Stimulated activated CD4-positive, alpha-beta T cell treated with anti-CD3 and anti-CD28 coated beads, Interleukin-4, amount 100 ng/mL, for 1 hour (primary cell): Measurements from ENCODE around the gene SPEG.
A peak's percentile ranks its signal among the peaks of the same experiment; 100 is the strongest.

Experiments
- DNase-seq: peaks from one replicate; pipeline ENCODE4 v3.0.0-alpha.2; 2020

SPEG gene

DNA sequence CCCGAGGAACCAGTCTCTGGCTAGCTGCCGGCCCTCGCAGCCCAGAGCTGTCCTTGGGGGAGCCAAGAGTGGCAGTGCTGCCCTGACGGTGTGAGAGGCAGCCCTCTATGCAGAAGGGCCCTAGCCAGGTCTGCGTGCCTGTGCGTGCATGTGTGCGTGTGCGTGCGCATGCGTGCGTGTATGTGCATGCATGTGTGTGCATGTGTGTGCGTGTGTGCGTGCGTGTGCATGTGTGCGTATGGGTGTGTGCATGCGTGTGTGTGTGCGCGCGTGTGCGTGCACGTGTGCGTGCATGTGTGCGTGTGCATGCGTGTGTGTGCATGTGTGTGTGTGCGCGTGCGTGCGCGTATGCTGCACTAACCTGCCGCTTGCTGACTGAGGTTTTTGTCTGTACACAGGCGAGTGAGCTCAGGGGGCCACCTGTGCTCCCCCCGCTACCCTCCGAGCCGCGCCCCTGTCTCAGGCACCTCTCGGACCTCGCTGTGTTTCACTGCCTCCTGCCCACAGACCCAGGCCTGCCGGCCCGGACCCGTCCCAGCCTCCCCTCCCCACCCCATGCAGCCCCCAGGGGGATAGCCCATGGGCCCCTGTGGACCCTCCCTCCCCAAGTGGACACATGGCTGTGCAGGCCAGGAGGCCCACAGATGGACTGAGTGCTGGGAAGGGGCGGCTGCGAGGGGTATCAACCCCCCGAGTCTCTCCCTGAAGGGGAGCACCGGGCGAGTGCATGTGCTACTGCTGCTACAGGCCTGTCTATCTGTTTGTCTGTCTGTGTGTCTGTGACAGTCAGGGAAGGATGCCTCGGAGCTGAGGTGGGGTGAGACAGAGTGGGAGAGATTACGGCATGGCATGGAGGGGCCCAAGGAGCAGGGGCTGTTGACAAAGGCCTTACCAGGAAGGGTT lies 31.3 kb downstream of the SPEG start:
- DNase-seq = no peak

DNA sequence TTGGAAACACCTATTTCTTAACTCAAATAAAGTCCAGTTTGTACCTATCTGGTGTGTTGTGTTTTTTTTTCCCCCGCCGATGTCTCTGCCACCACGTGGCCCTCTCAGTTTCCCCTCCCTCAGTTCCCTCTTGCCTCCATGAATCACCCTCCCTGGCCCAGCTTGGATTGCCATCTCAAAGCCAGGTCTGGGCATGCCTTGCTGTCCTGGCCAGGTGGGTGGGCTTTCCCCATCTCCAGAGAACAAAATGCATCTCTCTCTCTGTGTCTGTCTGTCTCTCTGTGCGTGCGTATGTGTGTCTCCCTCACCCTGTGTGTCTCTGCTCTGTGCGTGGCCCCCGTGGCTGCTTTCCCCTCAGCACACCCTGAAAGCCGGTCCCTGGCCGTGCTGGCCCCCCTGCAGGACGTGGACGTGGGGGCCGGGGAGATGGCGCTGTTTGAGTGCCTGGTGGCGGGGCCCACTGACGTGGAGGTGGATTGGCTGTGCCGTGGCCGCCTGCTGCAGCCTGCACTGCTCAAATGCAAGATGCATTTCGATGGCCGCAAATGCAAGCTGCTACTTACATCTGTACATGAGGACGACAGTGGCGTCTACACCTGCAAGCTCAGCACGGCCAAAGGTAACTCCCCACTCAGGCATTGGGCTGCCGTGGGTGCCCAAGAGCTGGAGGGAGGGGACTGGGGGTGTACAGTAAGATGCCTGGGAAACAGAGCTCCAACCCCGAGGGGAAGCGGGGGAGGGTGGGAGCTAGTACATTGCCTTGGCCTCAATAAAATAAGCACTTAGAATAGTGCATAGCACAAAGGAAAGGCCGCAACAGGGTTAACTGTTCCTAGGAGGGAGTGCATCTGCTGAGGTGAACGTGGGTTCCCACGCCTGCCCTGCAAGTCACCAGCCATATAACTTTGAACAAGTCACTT lies 32.4 kb downstream of the SPEG start:
- DNase-seq = no peak

DNA sequence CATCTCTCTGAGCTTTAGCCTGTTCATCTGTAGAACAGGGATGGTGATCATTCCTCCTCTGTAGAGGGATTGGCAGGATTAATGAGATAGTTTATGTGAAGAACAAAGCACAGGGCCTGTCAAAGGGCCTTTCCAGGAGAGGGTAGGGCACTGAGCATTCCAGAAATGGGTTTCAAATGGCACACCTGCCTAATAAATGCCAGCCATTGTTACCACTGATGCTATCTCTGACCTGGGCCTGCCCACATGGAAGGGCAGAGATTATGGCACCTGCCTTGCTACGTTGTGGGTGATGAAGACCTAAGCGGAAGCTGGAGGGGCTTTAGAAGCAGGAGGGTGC lies 33.1 kb downstream of the SPEG start:
- DNase-seq = no peak

DNA sequence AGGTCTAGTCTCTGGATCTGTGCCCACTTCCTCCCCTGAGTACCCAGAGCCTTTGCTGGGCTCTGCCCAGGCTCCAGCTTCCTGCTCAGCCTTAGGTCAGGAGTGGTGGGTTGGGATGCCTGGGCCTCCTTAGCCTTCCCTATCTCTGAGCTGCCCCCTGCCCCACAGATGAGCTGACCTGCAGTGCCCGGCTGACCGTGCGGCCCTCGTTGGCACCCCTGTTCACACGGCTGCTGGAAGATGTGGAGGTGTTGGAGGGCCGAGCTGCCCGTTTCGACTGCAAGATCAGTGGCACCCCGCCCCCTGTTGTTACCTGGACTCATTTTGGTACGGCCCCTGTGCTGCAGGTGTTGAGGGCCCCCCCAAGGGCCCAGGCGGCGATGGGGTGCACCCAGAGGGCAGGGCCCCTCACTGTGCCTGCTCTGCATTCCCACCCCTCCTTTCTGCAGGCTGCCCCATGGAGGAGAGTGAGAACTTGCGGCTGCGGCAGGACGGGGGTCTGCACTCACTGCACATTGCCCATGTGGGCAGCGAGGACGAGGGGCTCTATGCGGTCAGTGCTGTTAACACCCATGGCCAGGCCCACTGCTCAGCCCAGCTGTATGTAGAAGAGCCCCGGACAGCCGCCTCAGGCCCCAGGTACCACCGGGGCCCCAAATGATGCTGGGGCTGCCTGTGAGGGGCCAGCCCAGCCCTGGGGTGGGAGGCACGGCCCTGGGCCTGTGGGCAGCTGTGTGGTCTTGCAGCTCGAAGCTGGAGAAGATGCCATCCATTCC lies 34.0 kb downstream of the SPEG start:
- DNase-seq = no peak

DNA sequence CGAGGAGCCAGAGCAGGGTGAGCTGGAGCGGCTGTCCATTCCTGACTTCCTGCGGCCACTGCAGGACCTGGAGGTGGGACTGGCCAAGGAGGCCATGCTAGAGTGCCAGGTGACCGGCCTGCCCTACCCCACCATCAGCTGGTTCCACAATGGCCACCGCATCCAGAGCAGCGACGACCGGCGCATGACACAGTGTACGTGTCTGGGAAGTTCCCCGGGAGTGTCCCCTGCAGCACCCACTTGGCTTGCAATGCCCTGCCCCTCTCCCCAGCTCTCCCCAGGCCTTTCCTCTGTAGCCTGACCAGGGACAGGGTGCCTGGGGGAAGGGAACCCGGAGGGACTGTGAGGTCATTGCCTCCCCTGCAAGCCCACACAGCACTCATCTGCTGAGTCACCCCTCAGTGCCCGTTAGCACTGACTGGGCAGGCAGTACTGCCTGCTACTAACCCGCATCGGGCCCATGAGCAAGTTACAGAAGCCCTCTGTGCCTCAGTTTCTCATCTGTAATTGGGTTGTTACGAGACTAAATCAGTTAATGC lies 34.6 kb downstream of the SPEG start:
- no peak for DNase-seq

DNA sequence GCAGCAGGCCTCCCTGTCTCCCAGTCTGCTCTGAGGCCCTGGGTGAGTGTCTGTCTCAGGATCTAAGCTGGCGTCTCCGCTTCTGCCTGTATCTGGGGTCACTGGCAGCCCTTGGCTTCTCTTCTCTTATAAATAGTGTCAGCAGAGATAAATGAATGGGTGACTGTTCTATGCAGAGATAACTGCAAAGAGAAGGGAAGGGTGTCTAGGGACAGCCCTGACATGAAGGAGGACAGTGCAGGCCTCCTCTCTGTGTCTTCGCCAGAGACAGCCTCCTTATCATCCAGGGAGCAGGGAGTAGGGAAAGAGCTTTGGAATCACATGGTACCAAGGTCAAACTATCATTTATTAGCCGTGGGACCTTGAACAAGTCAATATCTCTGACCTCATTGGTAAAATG lies 35.8 kb downstream of the SPEG start:
- no peak for DNase-seq

DNA sequence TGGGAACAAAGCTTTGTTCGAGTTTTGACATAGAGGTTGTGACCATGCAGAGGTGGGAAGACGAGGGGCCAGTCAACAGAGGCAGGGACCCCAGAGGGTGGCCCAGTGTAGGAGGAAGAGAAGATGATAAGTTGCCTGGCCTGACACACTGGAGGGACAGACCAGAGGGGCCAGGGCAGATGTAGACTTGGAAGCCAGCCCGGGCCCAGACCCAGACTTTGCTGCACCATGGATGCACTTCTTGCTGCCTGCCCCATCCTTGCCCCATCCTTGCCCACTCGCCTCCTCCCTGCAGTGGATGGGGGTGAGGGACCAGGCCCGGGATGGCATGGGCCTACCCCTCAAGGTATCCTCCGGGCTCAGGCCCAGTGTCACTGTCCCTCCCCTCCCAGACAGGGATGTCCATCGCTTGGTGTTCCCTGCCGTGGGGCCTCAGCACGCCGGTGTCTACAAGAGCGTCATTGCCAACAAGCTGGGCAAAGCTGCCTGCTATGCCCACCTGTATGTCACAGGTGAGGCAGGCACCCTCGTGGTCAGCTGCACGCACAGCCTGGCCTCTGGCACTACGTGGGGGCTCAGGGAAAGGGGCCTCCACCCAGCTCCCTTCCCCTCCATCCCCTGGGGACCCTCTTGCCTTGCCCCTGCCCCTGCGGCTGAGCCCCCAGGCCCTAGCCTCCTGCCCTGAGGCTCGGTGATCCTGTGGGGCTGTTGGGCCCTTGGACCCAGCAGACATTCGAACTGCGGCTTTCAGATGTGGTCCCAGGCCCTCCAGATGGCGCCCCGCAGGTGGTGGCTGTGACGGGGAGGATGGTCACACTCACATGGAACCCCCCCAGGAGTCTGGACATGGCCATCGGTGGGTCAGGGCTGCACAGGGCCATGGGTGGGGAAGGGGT lies 37.1 kb downstream of the SPEG start:
- DNase-seq = no peak

DNA sequence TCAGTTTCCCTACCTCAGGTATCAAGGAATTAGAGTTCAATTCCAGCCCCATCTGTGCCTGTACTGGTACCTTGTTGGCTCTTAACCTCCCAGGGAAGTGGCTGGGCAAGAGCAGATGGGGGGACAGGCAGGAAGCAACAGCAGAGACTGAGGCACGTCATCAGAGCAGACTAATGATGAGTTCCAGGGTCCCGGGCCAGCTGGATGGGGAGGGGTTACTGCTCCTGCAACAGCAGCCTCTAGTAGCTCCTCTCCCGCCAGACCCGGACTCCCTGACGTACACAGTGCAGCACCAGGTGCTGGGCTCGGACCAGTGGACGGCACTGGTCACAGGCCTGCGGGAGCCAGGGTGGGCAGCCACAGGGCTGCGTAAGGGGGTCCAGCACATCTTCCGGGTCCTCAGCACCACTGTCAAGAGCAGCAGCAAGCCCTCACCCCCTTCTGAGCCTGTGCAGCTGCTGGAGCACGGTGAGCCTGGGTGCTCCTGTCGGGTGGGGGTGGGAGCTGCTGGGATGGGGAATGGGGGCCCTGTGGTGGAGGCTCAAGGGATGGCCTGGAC lies 38.1 kb downstream of the SPEG start:
- DNase-seq = no peak

DNA sequence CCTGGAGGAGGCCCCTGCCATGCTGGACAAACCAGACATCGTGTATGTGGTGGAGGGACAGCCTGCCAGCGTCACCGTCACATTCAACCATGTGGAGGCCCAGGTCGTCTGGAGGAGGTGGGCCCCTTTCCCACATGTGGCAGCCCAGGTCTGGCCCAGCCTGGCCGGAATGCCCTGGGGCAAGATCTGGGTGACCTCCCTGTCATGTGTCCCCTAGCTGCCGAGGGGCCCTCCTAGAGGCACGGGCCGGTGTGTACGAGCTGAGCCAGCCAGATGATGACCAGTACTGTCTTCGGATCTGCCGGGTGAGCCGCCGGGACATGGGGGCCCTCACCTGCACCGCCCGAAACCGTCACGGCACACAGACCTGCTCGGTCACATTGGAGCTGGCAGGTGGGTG lies 38.9 kb downstream of the SPEG start:
- DNase-seq = no peak

DNA sequence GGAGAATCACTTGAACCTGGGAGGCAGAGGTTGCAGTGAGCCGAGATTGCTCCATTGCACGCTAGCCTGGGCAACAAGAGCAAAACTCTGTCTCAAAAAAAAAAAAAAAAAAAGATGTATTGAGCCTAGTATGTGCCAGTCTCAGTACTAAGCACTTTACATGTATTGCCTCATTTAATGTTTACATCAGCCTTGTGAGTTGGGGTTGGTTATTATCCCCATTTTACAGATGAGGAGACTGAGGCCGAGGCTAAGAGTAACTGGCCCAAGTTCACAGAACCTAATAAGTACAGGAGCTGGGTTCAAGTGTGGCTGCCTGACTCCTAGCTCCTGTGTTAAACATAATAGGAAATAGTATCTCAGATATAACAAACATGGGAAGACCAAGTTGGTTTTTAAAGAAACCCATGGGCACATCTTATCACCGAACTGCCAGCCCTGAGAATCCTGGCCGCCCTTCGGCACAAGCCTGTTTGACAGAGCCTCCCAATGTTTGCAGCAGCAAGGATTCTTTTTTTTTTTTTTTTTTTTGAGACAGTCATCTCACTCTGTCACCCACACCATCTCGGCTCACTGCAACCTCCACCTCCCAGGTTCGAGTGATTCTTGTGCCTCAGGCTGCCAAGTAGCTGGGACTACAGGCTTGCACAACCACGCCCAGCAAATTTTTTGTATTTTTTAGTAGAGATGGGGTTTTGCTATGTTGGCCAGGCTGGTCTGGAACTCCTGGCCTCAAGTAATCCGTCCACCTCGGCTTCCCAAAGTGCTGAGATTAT lies 39.8 kb downstream of the SPEG start:
- DNase-seq = no peak

DNA sequence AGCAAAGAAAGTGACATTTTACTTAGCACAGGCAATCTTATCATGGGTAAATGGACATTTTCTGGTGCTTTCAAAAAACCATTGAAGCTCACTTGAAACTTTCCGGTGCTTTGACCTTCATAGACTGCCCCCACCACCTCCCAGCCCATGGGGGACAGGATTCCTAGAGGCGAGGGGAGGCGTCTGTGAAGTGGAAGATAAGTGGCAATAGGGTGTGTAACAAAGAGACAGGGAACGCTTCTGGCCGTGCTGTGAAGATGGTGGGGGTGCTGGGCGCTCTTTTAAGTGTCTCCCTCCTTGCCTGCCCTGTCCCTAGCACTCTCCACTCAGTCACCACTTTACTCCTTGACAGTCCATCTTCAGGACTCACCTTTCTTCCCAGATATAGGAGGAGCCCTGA lies 40.6 kb downstream of the SPEG start:
- DNase-seq = no peak

DNA sequence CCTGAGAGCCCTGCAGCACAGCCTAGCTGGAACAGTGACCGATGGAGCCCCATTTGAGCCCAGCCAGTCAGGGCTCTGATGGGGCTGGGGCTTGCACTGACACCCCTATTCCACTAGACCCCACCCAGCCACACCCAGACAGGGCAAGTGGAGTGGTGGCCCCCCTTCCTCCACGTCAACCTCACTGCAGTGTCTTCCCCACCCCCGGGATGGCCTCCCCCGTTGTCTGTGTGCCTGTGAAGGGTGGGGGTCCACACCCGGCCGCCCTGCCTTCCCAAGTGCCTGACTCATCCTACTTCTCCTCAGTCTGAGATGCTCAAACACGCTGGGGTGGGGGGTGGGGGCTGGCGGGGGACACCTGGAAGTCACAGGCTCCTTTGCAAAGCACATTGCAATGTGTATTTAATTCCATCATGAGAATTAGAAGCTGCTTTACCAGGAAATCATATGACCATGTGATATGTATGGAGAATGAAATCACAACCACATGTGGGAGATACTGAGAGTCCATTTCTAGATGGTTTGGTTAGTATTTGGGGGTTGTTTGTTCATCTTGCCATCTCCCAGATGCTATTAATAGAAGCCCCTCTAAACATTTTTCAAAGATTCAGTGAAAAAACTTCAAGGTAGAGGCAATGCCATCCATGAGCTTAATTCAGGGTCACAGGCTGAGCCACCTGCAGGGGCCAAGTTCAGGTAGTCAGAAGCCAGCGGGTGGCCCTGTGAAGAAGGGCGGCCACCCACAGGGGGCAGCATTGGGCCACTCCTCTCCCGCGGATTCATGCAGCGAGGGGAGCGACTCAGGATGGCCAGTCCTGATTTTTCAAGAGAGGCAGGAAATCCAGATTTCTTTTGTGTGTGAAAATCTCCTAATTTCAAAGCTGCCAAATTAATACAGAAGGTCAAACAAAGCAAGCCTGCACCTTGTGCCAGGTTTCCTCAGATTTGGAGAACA lies 41.3 kb downstream of the SPEG start:
- DNase-seq = peak; percentile 66

DNA sequence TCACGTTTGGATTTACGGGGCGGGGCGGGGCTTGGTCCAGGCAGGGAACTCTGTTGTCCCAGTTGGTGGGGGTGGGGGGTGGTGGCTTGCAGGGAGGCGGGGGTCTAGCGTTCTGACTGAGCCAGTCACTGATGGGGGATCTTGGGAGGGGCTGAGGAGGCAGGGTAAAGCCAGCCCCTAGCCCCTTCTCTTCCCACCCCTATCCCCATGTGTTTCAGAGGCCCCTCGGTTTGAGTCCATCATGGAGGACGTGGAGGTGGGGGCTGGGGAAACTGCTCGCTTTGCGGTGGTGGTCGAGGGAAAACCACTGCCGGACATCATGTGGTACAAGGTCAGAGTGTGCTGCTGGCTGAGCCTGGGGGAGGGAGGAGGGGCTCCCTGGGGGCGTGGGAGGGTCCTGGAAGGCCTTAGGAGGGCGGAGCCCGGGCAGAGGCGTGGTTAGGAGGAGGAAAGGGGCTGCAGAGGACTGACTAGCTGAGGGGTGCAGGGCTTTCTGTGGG lies 42.1 kb downstream of the SPEG start:
- no peak for DNase-seq

DNA sequence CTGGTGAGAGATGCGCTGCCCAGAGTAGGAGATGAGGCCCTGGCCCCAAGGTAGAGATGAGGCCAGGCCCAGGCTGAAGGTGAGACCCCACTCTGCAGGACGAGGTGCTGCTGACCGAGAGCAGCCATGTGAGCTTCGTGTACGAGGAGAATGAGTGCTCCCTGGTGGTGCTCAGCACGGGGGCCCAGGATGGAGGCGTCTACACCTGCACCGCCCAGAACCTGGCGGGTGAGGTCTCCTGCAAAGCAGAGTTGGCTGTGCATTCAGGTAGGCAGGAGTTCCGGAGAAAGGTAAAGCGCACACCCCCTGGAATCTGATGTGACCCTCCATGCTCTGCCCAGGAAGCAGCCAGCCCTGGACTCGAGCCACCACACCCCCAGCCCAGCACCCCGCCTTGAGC lies 42.5 kb downstream of the SPEG start:
- no peak for DNase-seq

DNA sequence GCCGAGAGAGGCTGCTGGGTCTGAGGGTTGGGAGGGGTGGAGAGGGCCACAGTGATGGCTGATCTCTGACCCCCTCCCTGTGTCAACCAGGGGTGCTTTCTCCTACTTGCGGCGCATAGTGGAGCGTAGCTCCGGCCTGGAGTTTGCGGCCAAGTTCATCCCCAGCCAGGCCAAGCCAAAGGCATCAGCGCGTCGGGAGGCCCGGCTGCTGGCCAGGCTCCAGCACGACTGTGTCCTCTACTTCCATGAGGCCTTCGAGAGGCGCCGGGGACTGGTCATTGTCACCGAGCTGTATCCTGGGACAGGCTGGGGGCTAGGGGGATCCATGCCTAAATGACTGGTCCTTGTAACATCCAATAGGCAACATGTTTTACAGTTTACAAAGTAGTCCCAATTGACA lies 43.2 kb downstream of the SPEG start:
- DNase-seq = no peak

DNA sequence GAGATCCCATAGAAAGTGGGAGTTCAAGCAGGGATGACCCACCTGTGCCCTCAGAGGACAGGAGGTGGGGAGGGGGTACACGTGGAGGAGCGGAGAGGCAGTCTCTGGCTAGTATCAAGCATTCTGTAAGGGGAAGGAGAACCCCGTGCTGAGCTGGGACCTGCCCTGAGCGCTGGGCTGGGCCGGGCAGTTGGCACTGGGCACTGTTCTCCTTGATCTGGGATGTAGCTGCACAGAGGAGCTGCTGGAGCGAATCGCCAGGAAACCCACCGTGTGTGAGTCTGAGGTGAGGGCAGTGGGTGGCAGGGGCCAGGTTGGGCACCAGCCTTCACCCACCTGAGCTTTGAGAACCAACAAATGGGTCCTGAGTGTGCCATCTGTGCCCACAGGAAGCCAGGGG lies 44.3 kb downstream of the SPEG start:
- DNase-seq = no peak

DNA sequence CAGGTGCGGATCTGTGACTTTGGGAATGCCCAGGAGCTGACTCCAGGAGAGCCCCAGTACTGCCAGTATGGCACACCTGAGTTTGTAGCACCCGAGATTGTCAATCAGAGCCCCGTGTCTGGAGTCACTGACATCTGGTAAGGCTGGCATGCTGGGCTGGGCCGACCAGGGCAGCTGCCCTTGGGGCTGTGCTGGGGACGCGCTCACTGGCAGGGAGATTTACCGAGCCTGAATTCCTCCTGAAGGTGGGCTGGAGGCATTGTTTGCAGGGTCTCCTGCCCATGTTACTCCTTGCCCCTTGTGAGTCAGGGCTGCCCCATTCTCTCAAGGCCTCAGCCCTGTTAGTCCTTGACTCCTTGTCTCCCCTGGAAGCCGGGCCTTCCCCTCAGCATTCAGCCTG lies 45.4 kb downstream of the SPEG start:
- no peak for DNase-seq

DNA sequence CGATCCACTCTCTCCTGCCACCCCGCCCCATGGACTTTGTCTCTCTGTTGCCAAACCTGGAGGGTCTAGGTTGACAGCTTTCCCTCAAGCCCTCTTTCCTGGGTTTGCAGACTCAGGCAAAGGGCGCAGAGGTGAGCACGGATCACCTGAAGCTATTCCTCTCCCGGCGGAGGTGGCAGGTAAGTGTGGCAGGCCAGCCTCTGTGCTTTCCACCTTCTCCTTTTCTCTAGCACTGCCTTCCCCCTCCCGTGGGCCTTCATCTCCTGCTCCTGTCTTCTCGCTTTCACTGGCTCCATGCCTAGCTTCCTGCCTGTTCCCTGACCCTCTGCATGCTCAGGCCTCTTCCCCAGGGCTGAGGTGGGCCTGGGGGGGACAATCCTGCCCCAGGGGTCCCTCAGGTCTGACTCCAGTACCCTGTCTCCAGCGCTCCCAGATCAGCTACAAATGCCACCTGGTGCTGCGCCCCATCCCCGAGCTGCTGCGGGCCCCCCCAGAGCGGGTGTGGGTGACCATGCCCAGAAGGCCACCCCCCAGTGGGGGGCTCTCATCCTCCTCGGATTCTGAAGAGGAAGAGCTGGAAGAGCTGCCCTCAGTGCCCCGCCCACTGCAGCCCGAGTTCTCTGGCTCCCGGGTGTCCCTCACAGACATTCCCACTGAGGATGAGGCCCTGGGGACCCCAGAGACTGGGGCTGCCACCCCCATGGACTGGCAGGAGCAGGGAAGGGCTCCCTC lies 48.2 kb downstream of the SPEG start:
- no peak for DNase-seq
